ENCODE measurements around the gene GMNN. TPM values are rescaled to one million over a fixed set of nuclear protein-coding genes. Genes with fewer than 3 reads are reported as not detected.

The GMNN gene
- polyA plus RNA-seq, 12 donors, result 12.1 to 55.5 (median 21.4) TPM; not detected in 1

DNA sequence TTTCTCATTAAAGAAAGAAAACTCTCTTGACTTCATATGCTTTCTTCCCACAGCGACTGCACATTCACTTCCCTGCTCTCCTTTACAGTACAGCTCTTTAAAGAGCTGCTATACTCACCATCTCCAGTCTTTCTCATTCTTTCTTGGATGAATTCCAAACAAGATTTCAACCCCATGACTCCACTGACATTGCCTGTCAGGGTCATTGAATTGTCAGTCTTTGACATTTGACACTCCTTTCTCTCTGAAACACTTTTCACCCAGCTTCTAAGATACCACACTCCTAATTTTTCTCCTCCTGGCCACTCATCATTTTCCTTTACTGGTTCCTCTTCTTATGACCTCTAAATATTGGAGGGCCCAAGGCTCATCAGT lies 24.8 kb downstream of the GMNN start:
- DNase-seq, result no peak

DNA sequence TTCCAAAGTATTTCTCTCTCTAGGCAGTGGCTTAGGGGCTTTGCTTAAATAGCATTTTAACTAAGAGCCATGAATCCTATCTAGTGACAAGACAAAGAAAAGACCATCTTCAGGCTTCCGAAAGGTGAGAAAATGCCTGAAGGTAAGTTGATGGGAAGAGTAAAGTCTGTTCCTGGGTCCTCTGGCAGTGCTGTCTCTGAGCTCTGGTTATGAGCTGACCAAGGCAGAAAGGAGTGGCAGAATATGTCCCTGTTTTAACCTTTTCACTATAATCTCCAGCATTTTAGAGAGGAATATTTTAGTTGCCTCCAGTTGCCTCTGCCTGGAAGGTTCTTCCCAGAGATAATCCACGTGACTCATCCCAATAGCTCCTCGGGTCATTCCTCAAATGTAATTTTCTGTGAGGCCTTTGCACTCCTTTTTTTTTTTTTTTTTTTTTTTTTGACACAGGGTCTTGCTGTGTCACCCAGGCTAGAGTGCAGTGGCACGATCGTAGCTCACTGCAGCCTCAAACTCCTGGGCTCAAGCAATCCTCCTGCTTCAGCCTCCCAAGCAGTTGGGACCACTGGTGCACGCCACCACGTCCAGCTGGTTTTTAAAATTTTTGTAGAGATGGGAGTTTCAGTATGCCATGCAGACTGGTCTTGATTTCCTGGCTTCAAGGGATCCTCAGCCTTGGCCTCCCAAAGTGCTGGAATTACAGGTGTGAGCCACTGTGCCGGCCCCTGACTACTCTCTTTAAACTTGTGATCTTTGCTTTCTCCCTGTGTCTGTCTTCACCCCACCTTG lies 27.7 kb downstream of the GMNN start:
- no peak for DNase-seq

DNA sequence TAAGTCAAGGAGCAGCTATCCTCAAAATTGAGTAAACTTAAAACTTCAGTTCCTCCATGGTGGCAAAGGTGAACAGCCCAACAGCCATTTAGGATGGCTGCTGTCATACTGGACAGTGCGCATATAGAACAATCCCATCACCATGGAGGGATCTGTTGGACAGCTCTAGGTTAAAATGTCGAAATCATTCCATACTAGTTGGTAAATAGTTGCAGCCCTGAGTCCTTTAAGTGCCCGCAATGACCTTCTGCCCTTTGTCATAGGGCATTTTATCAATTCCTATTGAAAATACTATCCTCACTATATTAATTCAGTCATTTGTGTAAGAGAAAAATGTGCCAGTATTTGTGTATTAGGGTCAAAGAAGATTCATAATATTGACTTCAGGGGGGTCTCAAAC lies 32.8 kb downstream of the GMNN start:
- no peak for DNase-seq

DNA sequence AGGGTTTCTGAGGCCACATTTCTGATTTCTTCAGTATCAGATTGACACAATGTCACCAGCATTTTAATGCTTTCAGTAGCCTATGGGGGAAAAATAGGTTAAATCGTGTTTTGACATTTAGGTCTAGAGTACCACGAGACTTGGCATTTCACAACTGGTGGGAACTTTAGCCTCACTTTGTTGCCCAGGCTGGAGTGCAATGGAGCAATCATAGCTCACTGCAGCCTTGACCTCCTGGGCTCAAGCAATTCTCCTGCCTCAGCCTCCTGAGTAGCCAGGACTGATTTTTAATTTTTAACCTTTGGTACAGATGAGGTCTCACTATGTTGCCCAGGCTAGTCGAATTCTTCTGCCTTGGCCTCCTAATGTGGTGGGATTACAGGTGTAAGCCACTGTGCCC lies 35.0 kb downstream of the GMNN start:
- no peak for DNase-seq

DNA sequence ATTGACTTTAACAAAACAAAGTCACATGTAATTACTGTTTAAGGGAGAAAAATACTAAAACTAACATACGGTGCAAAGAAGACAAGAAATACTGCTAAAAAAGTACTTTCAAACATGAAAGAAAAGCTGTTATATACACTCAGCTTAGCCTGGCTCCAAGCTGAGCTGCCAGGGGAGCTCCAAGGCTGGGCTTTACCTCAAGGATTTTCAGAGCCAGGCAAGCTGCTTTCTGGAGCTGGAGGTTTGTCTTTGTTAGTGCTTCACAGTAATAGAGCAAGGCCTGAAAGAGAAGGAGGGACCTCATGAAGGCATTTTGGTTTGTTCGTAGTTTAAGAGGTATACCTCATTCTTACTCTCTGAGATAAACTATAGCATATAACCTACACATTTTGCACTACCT lies 43.6 kb downstream of the GMNN start:
- no peak for DNase-seq

DNA sequence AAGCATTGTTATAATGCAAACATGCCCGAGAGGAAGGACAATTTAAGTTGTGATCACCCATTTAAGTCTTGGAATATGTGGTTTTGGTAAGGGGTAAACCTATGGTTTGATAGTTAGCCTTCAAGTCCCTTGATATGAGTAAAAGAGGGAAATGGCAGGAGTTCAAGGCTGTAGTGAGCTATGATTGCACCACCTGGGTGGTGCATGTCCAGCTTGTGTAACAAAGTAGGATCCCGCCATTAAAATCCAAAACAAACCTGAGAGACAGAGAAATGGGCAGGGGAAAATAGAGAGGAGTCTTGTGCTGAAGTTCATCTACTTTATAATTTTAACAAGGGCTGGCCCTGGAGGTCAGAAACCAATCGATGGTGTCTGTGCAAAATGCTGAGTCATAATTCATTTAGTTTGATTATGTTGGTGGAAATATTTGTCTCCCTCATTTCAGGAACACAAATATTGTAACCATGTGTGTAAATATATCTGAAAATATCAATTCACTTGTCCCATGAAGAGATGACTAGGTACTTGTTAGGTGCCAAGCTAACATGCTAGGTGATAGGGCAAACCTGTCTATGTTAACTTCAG lies 47.2 kb downstream of the GMNN start:
- DNase-seq, result no peak

DNA sequence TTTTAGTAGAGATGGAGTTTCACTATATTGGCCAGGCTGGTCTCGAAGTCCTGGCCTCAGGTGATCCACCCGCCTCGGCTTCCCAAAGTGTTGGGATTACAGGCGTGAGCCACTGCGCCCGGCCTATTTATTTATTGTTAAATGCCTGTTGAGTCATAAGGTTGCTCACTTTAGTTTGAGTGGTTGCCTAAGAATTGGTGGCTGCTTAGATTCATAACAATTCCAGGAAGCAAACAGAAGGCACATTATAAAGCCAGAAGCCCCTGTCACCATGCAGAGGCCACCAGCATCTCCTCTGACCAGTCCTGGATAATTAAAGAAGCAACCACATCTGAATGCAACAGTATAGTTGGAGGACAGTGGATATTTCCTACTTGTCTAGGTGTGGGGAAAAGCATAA lies 48.0 kb downstream of the GMNN start:
- DNase-seq, result no peak

DNA sequence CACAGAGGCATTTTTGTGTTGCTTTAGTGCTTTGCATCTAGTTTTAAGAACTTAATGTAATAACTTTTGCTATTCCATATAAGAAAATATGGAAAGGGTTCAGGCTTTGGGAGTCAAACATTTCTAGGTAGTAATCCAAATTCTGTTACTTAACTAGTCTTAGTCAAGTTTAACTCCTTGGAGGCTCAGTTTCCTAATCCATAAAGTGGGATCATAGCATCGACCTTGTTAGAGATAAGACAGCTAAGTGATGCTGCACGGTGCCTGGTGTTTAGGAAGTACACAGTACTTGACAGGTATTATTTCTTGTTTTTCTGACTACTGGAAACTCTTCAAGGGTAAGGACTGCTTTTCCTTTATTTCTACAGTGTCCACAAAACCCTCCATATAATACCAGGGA lies 48.4 kb downstream of the GMNN start:
- no peak for DNase-seq

DNA sequence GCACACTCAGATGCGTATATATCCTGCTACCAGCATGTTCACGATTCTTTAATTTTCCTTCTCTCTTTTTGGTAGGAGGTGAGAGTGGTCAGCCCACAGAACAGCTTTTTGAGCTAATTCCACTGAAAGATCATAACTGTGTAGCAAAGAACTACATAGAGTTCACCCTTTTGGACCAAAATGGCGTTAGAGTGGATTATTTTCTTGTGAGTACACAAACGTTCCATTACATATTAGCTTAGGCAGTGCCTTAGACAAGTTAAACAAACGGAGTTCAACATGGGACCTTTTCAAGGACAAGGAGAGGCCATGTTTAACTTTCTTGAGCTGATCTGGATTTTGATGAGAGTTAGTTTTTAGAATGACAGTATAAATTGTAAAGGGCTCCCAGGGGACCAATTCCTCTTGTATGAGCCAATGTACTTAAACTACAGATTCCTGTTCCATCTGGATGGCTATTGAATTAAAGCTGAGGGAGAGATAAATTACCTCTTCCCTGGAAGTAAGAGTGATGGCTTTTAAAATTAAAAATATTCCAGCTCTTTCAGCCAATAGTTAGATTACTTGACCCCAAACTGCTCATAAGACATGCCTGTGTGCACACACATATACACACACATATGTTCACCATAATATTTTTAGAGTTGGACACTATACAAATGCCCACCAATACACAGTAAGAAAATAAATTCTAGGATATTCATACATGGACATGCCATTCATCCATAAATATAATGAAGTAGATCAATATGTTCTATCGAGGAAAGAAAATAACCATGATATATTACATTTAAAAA lies 49.6 kb downstream of the GMNN start:
- DNase-seq, result peak; percentile 31

DNA sequence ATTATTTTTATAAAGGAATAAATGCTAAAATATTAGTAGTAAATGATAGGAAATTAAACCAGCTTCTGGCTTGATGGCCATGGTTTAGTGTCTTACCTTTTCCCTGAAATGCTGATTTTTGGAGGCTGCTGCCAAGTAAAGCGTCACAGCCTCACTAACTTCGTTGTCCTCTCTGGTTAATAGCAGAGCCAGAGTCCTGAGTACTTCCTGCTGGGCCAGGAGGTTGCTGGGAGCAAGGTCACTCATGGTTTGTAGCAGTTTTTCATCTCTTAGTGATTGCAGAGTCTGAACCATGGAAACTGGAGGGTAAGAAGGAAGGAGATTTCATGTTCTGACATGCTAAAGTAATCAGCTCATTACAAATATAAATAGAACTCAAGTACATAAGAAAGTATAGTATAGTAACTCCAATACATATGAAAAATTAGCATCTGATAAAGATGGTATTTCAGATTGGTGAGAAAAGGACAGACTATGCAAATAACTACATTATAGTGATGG lies 50.4 kb downstream of the GMNN start:
- no peak for DNase-seq

DNA sequence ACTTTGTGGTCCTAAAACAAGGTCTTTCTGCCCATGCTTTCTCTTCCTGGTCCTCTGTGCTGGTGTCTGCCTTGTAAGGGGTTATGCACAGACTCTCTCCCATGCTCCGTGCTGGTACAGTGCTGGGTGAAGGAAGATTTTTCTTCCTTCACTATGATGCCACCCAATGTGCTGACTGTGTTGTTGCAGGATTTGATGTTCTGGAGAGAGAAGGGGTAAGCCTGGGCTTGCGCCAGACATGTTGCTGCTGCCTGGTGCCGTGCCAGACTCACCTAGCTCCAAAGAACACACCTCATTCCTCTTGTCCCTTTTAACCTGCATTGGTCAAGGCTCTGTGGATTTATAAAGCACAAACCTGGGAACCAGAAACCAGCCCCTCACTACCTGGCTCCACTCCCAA lies 52.4 kb downstream of the GMNN start:
- no peak for DNase-seq

DNA sequence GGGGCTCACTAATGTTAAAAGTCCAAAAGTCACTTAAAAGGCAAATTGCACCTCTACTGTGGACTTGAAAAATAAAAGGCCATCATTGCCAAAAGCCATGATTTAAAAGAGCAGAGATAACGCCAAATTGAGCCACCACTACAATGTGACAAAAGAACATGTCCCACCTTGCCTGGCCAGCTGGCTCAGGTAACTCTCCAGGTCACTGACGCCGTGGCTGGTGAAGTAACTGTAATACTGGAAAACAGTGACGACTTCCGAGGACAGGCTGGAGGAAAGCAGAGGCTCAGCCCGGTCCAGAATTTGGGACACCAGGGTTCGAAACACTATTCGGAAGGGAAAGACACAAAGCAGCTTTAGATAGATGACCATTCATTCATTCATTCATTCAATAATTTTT lies 53.2 kb downstream of the GMNN start:
- no peak for DNase-seq

DNA sequence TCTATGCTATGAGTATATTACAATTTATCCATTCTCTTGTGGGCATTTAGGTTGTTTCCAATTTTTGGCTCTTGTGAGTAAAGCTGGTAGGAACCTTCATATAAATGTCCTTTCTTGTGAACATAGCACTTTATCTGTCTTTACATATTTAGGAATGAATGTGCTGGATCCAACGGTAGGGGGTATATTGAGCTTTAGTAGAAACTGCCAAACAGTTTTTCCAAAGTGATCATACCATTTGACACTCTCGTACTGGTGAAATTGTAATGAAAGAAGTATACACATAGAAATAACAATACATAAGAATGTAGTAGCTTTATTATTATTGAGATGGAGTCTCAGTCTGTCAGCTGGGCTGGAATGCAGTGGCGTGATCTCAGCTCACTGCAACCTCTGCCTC lies 54.9 kb downstream of the GMNN start:
- no peak for DNase-seq

DNA sequence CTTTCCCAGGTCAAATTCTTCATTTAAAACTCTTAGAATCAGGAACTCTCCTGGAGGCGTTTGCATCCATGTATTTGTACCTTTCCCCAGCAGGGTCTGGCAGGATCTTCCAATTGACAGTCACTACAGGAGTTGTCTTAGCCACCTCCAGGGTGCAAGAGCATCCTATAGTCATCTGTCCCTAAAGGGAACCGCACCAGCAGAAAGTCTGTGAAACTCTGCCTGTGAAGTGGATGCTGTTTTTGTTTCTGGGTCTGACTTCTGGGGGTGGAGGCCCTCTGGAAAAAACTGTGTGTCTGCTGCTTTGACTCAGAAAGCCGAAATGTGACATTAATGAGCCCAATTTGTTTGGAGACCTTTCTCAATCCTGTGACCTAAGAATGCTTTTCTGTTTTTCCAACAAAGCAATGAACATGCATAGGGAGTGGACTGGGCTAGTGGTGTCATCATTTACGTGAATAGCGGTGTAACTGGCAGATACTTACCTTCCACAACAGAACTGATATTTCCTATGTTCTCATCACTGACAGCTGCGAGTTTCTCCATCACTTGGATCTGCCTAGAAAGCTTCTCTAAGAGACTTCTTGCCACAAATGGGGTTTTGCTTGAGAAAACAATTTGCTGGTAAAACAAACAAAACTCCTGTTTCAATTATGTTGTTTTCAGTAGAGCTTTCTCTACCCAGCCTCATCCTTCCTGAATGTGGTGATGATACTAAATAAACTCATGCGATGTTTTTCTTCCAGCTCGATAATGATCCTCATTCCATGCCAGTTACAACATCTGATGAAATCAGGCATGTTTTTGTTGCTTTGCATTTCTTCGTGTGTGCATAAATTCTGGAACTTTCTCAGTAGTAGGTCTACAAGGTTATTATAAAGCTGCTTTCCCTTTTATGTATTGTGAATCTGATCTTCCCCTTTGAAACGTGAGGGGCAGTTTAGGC lies 57.3 kb downstream of the GMNN start:
- no peak for DNase-seq

DNA sequence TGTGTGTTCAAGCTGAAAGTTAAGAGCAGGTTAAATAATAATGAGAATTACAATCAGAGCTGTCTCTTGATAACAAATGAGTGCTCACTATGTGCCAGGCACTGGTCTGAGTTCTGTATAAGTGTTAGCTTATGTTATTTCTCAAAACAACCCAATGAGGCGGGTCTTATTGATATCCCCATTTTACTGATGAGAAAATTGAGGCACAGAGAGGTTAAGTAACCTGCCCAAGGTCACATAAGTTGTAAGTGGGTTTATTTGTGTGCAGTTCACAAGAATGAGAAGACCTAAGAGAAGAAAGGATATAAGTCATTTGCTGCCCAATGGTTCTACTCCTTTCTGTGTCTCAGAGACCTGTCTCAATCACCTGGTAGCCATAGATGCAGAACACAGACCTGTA lies 58.1 kb downstream of the GMNN start:
- no peak for DNase-seq

DNA sequence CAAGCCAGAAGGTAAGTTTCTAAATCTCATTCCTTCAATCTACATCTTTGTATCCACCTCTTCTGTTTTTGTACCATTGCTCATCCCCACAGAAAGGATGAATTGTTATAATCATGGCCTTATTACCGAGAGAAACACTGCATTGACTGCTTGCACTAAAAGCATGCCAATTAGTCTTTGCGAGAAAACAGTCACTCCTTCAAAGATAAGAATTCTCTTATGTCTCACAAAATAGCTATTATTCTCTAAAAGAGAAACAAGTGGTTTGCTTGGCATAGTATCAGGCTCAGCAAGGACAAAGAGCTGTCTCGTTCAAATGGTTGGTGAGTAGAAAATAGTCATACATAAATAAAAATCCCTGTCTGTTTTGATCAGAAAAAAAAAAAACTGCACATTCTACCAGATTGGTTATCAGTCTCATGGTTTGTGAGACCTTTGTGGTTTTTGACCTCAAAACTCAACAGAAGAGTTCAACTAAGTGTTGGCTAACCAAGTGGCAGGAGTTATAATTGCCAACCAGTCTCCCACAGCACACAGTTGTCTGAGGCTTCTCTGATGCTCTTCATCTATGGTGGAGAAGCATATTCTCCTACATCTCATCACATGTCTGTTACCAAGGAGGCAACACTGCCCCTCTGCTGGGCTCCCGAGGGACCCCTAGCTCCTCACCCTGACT lies 59.1 kb downstream of the GMNN start:
- DNase-seq, result no peak

Other genes starting within 250 kb of the GMNN start
- under 1 TPM in 10 of 12 donors, not detected in 2; 0.05 to 0.20 (median 0.13) TPM for gene KIAA0319, start 128.7 kb upstream of the GMNN start, polyA plus RNA-seq (ENCODE audit: insufficient read length in 12 of 12)
- 10 to 100 TPM in 11 of 12 donors, not detected in 1; 23.6 to 60.3 (median 30.2) TPM for gene TDP2, start 108.0 kb upstream of the GMNN start, polyA plus RNA-seq (ENCODE audit: insufficient read length in 12 of 12)
- 10 to 100 TPM in 11 of 12 donors, not detected in 1; 10.1 to 23.8 (median 18.8) TPM for gene ACOT13, start 107.9 kb upstream of the GMNN start, polyA plus RNA-seq (ENCODE audit: insufficient read length in 12 of 12)
- 100 to 1,000 TPM in 4 of 12 donors, 10 to 100 TPM in 8; 64.5 to 204 (median 93.1) TPM for gene C6orf62, start 55.8 kb upstream of the GMNN start, polyA plus RNA-seq (ENCODE audit: insufficient read length in 12 of 12)
- not detected for gene ARMH2, start 24.0 kb downstream of the GMNN start, polyA plus RNA-seq (ENCODE audit: insufficient read length in 12 of 12)
- gene RIPOR2, start 161.0 kb downstream of the GMNN start, polyA plus RNA-seq (ENCODE audit: insufficient read length in 12 of 12), result 10 to 100 TPM in 11 of 12 donors, not detected in 1; 22.2 to 39.9 (median 29.9) TPM

Data from muscle of arm (tissue), 12 donors.